ENCODE results near the gene VIPR2. TPM values are rescaled to one million over a fixed set of nuclear protein-coding genes. Genes with fewer than 3 reads are reported as not detected.
"Not testable (repeated sequence)": the region's sequence is repeated elsewhere in the genome, so short reads cannot be mapped to it uniquely, and the experiment has no call there.

The VIPR2 gene
- polyA plus RNA-seq, 3 donors = 2.5 to 2.6 (median 2.5) TPM

DNA sequence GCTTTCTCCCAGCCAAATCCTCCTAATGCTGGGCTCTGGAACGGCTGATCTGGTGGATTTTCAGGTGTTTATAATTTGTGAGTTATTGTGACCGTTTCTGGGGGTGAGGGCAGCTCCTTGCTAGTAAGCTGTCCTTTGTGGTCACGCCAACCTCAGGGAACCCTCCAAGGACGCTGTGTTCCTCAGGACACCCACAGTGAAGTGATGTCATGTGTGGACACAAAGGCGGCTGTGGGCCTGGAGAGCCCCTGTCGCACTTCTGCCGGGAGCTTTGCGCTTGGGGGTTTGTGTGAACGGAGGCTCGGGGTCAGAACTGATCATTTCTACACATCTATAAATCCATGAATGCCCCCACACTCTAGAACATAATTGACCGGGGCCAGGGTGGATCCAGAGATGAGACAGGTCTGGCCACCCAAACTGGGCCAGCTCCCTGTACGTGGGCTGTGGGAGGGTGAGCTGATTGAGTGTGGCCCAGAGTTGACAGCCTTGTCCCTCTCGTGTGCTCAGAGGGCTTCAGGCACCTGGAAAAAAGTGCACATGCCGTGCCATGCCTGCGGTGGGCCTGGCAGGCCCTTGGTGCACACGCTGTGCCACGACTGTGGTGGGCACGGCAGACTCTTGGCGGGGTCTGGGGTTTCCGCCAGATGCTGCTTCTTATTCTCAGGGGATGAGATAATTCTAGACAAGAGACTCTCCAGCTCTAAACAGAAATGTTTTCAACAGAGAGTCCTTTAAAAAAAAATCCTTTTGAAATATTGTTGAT, 130.2 kb downstream of the VIPR2 start:
- no peak for DNase-seq (ENCODE audit: low read depth in 3 of 3, low spot score in 2 of 3)

DNA sequence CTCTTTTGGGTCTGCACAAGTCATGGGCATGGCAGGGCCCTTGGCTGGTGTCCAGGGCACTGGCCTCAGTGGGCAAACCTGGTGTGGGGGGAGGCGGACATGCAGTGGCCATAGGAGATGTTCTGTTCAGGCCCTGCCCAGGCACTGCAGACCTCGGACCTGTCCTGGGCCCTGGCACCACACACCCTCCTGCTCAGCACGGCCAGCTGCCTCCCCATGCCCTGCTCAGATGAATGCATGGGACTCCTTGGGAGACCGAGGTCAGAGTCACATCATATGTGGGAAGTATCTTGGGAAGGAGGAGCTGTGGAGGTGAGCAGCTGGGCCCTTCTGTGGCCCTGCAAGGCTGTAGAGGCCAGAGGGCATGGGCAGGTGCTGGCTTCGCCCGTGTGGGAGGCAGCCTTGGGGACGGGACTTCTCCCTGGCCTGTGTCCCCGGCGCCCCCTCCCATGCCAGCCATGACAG, 130.8 kb downstream of the VIPR2 start:
- DNase-seq (ENCODE audit: low read depth in 3 of 3, low spot score in 2 of 3) = no peak

DNA sequence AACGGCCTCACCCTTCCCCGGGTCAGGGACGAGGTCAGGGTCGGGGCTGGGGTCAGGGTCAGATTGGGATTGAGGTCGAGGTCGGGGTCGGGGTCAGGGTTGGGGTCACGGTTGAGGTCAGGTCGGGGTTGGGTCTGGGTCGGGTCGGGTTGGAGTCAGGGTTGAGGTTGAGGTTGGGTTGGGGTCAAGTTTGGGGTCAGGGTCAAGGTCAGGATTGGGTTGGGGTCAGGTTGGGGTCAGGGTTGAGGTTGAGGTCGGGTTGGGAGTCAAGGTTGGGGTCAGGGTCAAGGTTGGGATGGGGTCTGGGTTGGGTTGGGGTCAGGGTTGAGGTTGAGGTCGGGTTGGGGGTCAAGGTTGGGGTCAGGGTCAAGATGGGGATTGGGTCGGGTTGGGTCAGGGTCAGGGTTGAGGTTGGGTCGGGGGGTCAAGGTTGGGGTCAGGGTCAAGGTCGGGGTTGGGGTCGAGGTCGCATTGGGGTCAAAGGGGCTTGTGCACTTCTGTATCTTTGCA, 131.4 kb downstream of the VIPR2 start:
- DNase-seq (ENCODE audit: low read depth in 3 of 3, low spot score in 2 of 3) = no peak

DNA sequence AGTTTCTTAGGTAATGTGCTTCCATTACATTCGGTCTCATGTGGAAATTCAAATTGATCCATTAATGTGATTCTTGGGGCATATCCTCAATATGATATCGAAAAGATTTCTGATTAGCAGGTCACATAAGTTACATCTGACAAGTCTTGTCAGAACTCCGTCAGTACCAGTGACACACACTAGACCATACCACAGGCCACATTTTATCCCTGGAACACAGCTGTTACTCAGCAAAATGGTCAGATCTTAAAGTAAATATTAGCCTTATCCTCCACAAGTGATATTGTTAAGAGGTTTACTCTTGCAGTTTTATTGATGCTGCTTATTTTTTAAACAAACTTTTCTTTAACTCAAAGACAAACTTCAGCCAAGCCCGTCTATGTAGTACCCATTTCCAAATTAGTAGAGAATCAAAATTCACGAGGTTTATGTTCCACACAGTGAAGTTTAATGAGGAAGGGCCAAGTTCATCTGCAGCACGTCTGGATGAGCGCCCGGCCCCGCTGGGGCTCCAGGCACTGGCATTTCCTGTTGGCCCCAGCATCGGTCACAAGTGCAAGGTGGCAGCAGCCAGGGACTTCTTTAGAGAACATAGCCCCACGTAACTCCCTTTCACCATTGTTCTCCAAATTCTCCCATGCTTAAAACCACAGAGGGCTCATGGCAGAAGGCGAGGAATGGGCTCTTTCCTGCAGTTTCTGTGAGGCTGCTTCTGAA, 132.2 kb downstream of the VIPR2 start:
- DNase-seq (ENCODE audit: low read depth in 3 of 3, low spot score in 2 of 3) = no peak

DNA sequence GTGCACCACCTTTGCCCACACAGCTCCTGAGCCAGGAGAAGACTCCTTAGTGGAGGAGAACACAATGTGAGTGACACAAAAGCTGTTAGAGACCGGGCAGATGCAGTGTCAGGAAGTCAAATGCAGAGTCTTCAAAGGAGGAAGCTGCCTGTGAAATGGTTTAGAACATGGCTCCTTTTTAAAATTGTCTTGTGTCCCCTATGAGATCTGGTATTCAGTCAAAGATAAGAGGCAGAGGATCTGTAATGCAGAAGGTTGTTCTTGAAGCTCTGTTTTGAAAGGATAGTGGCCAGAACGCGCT, 133.0 kb downstream of the VIPR2 start:
- no peak for DNase-seq (ENCODE audit: low read depth in 3 of 3, low spot score in 2 of 3)

DNA sequence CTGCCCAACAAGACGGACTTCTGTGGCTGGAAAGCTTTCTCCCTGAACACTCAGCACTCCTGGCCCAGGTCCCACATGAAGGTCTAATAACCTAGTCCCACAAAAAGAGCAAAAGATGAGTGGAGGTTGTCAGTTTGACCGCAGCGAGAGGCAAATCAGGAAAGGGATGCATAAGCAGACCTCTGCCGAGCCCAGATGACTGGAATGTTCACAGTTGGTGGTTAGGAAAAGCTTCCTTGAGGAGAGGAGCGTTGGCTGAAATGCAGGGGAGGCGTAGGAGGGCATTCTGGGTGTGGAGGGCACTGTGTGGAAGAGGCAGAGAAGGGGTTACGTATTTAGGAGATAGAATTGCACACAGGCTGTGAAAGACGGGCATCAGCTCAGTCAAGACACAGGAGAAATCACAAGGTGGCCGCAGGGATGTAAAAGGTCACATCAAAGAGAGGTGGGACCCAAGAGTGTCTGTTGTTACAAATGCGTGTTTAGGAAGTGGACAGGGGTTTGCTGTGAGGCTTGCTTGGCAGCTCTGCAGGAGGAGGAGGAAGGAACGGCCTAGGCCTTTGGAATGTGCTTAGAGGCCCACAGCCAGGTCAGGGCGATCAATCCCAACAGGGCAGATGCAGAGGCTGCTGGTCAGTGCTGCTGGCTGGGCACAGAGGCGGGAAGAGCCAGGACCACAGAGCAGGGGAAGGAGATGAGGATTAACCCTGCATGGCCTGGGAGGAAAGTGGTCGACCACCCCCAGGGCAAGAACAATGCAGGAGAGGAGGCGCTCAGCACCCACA, 133.5 kb downstream of the VIPR2 start:
- DNase-seq (ENCODE audit: low read depth in 3 of 3, low spot score in 2 of 3) = no peak

DNA sequence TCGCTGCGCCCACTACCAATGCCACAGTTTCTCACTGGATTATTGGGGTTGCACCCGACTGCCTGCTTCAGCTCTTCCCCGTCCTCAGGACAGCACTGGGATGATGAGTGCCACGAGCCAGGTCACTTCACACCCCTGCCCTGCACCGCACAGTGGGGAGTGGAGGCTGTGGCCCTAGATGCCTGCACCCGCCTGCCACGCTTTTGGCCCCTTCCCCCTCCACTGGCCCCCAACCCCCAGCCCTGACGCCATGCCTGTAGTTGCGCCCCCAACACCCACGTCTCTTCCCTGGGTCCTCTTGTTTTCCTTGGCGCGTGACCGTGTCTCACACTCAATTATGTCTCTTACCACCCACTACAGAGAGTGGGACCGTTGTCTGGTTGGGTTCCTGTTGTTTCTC, 134.3 kb downstream of the VIPR2 start:
- DNase-seq (ENCODE audit: low read depth in 3 of 3, low spot score in 2 of 3) = no peak

DNA sequence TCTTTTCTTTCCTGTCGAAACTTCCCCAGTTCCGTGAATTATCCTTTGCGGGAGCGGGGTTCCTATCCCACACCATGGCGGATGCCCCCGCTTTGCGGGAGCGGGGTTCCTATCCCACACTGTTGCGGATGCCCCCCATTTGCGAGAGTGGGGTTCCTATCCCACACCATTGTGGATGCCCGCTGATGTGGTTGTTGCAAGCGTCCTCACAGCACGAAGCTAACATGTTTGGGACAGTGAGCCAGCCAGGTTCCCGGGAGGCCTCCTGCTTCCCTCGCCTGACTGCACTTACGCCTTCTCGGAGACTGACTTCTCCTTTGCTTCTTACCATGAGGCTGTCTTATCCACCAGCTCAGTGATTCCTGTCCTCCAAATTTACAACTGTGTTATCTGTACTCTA, 134.7 kb downstream of the VIPR2 start:
- DNase-seq (ENCODE audit: low read depth in 3 of 3, low spot score in 2 of 3) = no peak

DNA sequence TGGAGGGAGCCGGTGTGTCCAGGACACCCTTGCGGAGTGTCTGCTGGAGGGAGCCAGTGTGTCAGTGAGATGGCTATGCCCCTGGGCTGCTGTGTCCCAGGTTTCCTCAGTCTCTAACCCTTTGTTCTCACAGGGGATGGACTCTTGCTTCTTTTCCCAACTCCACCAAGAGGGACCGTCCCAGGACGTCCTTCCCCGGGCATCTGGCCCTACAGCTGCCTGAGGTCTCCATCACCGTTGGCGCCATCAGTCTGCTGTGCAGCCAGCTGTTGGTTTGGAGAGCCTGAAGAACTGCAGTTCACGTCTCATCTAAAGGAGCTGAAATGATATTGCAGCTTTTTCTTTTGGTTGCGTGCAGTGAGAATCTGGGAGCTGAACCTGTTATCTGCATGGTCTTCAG, 136.2 kb downstream of the VIPR2 start:
- DNase-seq (ENCODE audit: low read depth in 3 of 3, low spot score in 2 of 3) = no peak

DNA sequence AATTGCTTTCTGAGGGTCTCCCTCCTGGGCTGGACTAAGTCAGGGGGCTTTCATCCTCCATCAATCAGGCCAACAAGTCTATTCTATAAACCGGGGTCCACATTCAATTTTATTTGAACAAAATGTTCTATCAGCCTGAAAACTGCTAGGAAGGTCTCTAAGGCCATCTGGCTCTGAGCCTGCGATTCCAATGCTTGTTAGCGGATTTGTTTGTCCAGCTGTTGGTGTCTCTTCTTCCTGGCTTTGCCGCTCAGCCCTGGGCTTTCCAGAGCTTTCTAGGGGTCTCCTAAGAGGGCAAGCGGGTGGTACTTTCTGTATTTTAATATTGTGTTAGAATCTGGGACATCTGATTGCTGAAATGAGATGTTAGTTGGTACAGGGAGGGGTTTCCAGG, 136.7 kb downstream of the VIPR2 start:
- no peak for DNase-seq (ENCODE audit: low read depth in 3 of 3, low spot score in 2 of 3)

DNA sequence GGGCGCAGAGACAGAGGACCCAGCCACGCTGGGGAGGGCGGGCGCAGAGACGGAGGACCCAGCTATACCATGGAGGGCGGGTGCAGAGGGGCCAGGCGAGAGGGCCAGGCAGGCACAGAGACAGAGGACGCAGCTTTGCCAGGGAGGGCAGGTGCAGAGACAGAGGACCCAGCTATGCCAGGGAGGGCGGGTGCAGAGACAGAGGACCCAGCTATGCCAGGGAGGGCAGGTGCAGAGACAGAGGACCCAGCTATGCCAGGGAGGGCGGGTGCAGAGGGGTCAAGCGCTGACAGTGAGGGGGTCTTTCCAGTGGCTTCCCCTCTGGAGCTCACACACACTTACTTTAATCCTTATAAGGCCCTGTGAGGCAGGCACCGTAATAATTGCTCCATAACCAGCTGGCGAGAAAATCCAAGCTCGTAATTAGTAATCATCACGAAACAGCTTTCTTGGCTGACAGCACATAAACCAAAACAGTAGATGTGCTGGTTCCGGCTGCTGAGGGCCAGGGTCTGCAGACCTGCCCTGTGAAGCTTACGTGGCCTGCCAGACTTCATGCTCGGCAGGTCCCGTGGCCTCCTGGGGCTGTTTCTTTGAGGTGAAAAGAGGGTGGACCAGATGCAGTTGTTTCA, 137.2 kb downstream of the VIPR2 start:
- DNase-seq (ENCODE audit: low read depth in 3 of 3, low spot score in 2 of 3) = no peak

DNA sequence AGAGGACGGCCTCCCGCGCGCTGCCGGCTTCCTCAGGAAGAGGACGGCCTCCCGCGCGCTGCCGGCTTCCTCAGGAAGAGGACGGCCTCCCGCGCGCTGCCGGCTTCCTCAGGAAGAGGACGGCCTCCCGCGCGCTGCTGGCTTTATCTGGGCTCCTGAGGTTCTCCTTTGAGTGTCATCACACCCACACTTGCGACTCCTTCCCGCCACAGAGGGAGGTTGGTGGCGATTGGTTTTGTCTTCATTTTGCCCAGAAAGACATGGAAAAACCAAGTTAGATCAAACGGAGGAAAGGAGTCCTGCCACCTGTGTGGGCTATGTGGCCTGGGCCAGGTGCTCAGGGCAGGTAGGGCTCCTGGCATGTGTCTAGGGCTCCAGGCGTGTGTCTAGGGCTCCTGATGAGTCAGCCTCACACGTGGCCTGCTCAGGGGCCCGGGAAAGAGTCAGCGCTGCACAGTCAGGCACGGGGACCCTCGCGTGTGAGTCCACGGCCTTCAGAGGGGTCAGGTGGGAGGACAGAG, 138.0 kb downstream of the VIPR2 start:
- DNase-seq (ENCODE audit: low read depth in 3 of 3, low spot score in 2 of 3) = no peak

DNA sequence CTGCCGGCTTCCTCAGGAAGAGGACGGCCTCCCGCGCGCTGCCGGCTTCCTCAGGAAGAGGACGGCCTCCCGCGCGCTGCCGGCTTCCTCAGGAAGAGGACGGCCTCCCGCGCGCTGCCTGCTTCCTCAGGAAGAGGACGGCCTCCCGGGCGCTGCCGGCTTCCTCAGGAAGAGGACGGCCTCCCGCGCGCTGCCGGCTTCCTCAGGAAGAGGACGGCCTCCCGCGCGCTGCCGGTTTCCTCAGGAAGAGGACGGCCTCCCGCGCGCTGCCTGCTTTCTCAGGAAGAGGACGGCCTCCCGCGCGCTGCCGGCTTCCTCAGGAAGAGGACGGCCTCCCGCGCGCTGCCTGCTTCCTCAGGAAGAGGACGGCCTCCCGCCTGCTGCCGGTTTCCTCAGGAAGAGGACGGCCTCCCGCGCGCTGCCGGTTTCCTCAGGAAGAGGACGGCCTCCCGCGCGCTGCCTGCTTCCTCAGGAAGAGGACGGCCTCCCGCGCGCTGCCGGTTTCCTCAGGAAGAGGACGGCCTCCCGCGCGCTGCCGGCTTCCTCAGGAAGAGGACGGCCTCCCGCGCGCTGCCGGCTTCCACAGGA, 138.6 kb downstream of the VIPR2 start:
- DNase-seq (ENCODE audit: low read depth in 3 of 3, low spot score in 2 of 3) = not testable (repeated sequence)

DNA sequence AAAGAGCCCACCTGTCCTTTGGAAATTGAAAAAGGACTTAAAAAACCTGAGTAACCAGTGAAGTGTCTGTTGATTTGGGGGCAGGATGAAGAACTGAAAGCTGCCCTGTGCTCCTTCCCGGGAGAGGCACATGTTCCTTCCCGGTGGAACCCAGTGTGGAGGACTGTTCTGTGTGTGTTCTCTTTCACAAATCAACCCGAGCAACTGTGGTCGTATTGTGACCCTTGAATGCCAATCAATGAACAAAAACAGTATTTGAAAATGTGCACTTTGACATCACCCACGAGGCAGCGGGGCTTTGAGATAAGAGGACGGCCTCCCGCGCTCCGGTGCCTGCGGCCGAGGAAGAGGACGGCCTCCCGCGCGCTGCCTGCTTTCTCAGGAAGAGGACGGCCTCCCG, 139.0 kb downstream of the VIPR2 start:
- no peak for DNase-seq (ENCODE audit: low read depth in 3 of 3, low spot score in 2 of 3)

DNA sequence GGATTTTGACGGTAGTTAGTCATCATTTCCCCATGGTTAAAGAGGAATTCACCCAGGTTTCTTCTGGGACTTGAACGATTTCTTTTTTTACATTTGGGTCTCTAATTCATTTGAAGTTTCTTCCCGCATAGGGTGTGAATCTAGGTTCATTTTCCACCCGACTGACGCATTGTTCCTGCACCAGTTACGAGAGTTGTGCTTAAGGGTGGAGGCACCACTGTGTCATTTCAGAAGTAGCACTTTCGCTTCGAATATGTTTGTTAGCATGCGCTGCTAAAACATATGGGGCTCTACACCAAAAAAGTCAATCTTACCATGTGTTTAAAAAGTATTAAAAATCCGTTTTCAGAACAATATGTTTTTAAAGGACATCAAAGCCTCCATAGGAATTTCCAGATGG, 140.3 kb downstream of the VIPR2 start:
- DNase-seq (ENCODE audit: low read depth in 3 of 3, low spot score in 2 of 3) = no peak

DNA sequence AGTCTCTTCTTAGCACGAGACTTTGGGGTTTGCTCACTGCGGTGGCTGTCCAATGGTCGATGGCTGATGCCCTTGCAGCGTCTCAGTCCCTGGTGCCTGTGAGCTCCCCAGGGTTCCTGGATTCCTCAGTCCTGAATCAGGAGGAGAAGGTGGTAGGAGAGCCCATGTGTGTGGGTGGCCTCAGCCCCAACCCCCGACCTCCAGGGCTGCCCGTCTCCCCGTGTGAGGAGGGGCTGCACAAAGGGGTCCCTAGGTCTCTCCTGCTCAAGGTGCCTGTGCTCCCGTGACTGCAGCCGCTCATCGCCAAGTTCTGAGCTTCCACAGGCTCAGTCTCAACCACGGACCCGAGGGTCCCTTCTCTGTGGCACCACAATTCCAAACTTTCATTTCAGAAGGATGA, 142.9 kb downstream of the VIPR2 start:
- DNase-seq (ENCODE audit: low read depth in 3 of 3, low spot score in 2 of 3) = no peak

DNA sequence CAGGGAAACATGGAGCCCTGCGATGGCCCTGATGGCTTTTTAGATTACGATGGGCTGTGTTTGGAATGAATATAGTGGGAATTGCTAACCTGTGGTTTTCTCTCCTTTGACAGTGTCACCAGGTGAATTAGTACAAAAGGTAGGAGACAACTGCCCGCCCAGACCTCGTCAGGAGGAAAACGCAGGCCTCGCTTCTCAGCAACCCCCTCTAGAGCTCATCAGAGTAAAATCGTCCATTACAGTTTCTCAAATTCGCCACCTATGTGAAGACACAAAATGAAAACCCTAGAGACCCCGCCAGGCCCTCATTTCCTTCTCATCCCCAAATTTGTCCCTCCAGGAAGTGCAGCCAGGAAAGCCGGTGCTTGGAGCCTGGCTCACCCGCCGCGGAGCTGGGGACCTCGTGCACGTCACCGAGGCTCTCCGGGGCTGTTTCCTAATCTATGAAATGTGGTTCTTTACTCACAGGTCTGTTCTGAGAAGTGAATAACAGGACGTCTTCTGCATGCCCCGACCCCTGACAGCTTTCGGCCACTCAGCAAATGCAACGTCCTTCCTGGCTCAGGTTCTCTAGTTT, 143.7 kb downstream of the VIPR2 start:
- no peak for DNase-seq (ENCODE audit: low read depth in 3 of 3, low spot score in 2 of 3)

DNA sequence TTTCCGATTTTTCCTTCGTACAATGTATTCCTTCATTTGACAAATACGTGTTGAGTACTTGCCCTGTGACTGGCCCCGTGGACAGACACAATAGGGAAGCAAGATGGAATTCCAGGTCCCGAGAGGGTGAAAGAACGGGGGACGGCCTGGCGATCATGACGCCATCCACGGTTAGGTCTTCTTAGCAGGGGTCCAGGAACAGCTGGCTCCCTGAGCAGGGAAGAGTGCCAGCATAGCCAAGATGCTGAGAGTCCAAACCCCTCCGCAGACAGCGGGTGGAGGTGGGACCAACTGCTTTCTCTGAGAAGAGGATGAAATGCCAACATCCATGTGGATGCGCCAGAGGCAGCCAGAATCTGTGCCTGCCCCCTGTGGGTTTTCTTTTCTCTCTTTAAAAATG, 144.6 kb downstream of the VIPR2 start:
- DNase-seq (ENCODE audit: low read depth in 3 of 3, low spot score in 2 of 3) = no peak

DNA sequence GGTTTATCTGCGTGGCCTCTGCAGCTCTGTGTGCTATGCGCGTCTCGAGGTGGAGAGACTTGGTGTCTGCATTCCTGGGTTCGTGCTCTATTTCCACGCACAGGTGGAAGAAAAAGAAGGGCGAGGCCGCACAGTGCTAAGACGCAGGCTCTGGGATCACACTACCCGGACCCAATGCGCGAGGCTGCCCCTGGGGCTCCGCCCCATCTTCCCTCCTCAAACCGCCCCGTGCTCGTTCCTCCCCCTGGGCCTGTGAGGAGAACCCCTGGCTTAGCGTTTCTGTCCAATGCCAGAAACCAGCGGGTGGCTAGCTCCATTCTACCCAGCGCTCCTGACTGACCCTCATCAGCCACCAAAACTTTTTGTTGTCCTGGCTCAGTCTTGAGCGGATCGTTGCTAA, 145.2 kb downstream of the VIPR2 start:
- no peak for DNase-seq (ENCODE audit: low read depth in 3 of 3, low spot score in 2 of 3)

DNA sequence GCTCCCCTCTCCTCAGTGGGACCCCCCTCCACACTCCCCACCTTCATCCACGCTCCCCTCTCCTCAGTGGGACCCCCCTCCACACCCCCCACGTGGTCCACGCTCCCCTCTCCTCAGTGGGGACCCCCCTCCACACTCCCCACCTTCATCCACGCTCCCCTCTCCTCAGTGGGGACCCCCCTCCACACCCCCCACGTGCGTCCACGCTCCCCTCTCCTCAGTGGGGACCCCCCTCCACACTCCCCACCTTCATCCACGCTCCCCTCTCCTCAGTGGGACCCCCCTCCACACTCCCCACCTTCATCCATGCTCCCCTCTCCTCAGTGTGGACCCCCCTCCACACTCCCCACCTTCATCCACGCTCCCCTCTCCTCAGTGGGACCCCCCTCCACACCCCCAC, 146.4 kb downstream of the VIPR2 start:
- DNase-seq (ENCODE audit: low read depth in 3 of 3, low spot score in 2 of 3) = not testable (repeated sequence)

All from right renal cortex interstitium (tissue), 3 donors.